ENCODE measurements around the gene CISD3. TPM values are rescaled to one million over a fixed set of nuclear protein-coding genes. Genes with fewer than 3 reads are reported as not detected.

The CISD3 gene
- total RNA-seq, 2 experiments from 2014 or later, result 43.2 to 44.2 TPM

DNA sequence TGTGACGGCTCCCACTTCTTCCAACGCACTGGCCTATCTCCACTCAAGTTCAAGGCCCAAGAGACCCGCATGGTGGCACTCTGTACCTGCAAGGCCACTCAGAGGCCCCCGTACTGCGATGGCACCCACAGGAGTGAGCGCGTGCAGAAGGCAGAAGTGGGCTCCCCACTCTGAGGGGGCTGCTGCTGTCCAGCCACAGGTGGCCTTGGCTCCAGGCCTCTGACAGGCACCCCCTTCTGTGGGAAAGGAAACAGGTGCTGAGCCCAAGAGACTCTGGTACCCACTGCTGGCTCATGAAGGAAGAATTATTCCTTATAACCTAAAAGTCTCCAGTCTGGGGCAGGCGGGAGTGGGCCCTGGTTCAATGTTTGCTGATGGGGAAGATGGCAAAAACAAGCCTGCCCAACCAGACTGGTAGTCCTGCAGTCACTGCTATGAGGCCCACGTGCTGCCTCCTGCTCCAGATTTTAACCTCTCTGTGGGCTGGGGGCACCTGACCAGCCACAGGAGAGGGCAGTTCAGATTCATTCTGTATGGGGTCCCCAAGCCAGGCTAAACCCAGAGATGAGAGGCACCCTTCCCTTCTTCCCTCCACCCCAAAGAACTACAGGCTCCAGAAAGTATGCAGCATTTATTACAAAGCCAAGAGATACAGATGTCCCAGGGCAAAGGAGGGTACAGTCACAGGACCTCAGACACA is 3.3 kb downstream of the CISD3 start:
- intact Hi-C loops (cut with micrococcal nuclease), result loop anchor here (5.0 kb wide), 1 partner anchor 36 kb away; no protein-coding TSS in a partner anchor
- Mint-ChIP-seq H3K36me3 (ENCODE audit: low read depth) (peaks cover 20% of the 10 kb centered on the region), H3K4me3 (peak overlapping the region; percentile 17), H3K27ac (peak overlapping the region; percentile 82), H3K27me3 (no peaks in the 10 kb centered on the region), H3K9me3 (no peaks in the 10 kb centered on the region), H3K4me1 (ENCODE audit: low read depth) (peaks cover 58% of the 10 kb centered on the region)
- ATAC-seq (no peak), DNase-seq (no peak)
- TF ChIP-seq, protein P1, sequence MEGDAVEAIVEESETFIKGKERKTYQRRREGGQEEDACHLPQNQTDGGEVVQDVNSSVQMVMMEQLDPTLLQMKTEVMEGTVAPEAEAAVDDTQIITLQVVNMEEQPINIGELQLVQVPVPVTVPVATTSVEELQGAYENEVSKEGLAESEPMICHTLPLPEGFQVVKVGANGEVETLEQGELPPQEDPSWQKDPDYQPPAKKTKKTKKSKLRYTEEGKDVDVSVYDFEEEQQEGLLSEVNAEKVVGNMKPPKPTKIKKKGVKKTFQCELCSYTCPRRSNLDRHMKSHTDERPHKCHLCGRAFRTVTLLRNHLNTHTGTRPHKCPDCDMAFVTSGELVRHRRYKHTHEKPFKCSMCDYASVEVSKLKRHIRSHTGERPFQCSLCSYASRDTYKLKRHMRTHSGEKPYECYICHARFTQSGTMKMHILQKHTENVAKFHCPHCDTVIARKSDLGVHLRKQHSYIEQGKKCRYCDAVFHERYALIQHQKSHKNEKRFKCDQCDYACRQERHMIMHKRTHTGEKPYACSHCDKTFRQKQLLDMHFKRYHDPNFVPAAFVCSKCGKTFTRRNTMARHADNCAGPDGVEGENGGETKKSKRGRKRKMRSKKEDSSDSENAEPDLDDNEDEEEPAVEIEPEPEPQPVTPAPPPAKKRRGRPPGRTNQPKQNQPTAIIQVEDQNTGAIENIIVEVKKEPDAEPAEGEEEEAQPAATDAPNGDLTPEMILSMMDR (IDR thresholded peaks at IDR 0.05), result no peak
- POLR2A ChIA-PET, result interaction anchor here (2.3 kb wide), 1 partner anchor 57 kb away, joined by 10 read pairs; the partner anchor contains the start of gene EPOP
- CTCF ChIA-PET, result interaction anchor here (0.6 to 9.4 kb wide), 12 partner anchors 12 to 125 kb away, joined by 3 to 160 read pairs (median 14); partner anchors contain the start of genes EPOP and PSMB3

DNA sequence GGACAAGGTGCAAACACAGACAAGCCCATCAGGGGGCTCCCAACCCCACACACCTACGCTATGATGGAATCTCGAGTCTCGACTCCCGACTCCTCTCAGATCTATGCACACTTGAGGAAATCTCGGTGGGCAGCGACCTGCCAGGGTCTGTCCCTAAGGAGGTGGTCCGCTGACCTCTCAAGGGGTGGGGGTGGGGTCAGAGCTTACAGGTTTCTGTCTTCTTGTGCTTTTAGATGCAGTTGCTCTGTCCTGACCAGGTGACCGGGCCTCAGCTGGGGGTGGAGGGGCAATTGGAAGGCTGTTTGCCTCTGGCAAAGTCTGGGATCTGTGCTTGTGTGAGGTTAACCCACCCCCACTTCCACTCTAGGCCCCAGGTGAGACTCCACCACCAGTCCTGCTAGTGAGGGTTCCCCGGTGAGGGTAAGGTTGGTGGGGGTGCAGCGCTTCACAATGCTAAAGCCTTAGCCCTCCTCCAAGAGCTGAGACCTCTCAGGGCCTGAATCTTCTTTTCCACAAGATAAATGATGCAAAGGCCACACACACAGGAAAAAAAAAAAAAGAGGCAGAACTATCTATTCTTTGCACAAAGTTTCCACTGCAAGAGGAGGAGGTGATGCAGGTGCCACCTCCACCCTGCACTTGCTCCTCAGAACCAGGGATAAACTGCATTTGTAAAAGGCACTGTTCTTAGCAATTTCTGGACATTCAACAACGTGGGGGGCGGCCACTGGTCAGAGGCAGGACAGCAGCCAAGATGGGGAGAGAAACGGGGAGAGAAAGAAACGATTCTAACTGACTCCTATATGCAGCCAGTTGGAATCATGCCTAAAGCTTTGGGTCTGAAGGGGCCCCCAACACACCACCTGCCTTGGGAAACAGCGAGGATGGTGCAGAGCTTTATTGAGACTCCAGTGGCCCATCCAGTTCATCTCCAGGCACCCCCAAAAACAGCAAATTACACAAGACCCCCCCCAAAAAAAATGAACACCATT is 4.1 kb downstream of the CISD3 start:
- Mint-ChIP-seq H3K9me3 (no peaks in the 10 kb centered on the region), H3K4me1 (ENCODE audit: low read depth) (peaks cover 49% of the 10 kb centered on the region), H3K27ac (peak overlapping the region; percentile 82), H3K36me3 (ENCODE audit: low read depth) (peaks cover 15% of the 10 kb centered on the region), H3K27me3 (no peaks in the 10 kb centered on the region), H3K4me3 (peak overlapping the region; percentile 2)
- DNase-seq (peak; percentile 64), ATAC-seq (peak; percentile 18)
- intact Hi-C loops (cut with micrococcal nuclease), result loop anchor here (5.0 kb wide), 1 partner anchor 37 kb away; no protein-coding TSS in a partner anchor
- TF ChIP-seq, protein P1 (IDR thresholded peaks at IDR 0.05), result peak; percentile 63
- POLR2A ChIA-PET, result interaction anchor here (0.6 to 2.3 kb wide), 7 partner anchors 10 to 214 kb away, joined by 3 to 10 read pairs (median 3); partner anchors contain the start of genes EPOP and MLLT6
- CTCF ChIA-PET, result interaction anchor here (0.6 to 9.4 kb wide), 26 partner anchors 11 to 642 kb away, joined by 3 to 160 read pairs (median 5); partner anchors contain the start of genes EPOP and PSMB3

DNA sequence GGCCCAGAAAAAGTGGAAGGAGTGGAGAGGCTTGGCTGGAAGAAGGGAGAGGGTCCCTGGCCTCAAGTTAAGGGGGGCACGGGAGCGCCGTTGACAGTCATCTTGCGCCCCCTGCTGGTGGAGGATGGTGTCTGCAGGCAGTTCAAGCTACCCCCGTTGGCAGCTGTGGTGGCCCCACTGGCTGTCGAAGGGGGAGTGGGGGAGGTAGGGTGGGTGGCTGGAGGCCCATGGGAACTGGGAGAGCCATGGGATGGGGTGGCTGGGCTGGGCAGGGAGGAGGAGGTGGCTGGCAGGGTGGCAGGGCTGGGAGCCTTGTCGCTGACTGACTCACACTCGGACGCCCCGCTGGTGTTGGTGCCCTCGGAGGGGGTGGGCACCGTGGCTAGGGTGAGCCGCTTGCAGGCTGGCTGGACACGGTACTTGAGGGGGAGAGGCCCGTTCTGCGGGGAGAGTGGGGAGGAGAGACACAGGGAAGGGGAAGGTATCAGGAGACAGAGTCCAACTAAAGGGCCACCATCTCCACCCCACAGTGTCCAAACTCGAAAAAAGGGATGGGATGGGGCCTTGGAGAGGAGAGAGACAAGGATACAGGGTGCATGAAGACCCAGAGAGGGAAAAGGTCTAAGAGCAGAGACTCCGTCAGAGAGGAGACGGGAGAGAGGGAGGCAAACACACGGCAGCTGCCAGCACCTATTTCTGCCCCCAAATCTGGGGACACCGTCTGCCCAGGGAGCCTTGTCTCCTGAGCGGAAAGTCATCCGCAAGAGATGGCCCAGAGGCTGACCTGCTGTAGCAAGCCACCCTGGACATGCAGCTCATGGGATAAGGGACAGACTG is 5.2 kb downstream of the CISD3 start:
- intact Hi-C loops (cut with micrococcal nuclease), result no loop called here

More for the DNA sequence above, 5.2 kb downstream of the CISD3 start:
- Mint-ChIP-seq H3K27ac (peak overlapping the region; percentile 55), H3K36me3 (ENCODE audit: low read depth) (peaks cover 13% of the 10 kb centered on the region), H3K4me1 (ENCODE audit: low read depth) (peaks cover 45% of the 10 kb centered on the region), H3K9me3 (no peaks in the 10 kb centered on the region), H3K27me3 (no peaks in the 10 kb centered on the region), H3K4me3 (no peak overlapping the region)
- peak; percentile 82 for DNase-seq
- peak; percentile 34 for ATAC-seq
- CTCF ChIA-PET, result interaction anchor here (0.5 to 9.4 kb wide), 30 partner anchors 10 to 641 kb away, joined by 3 to 160 read pairs (median 5); partner anchors contain the start of gene EPOP
- POLR2A ChIA-PET, result interaction anchor here (1.0 to 2.3 kb wide), 8 partner anchors 9 to 59 kb away, joined by 3 to 10 read pairs (median 4); partner anchors contain the start of genes EPOP and MLLT6
- TF ChIP-seq, protein P1 (IDR thresholded peaks at IDR 0.05), result peak; percentile 90

Data from activated CD8-positive, alpha-beta T cell treated with anti-CD3 and anti-CD28 coated beads for 36 hours (primary cell).